K562 (cell line): ENCODE measurements around the gene MB21D2. TPM values are rescaled to one million over a fixed set of nuclear protein-coding genes. Genes with fewer than 3 reads are reported as not detected.

Source experiments
- ATAC-seq: fragments of 200-7000 bp; cut with Tn5 transposase; 3 replicates; pipeline ENCODE4 v1.9.1; 2020; ENCODE audit warnings: moderate library complexity
- BruUV-seq: library from RNA; stranded (reverse); fragments of 400-500 nt; replicated peaks from 2 replicates; lab custom pipeline; 2021; lab: Mats Ljungman, UMichigan
- CTCF ChIA-PET: fragments of 300-600 bp; formaldehyde crosslinking; extraction: SDS; loops from one replicate; lab custom pipeline; 2021; ENCODE audit warnings: low intra/inter-chr PET ratio; lab: Yijun Ruan, JAX
- POLR2A ChIA-PET: fragments of 300-600, 350-650 bp; sonication (Branson Sonifier 250); formaldehyde crosslinking; extraction: SDS; loops from one replicate; lab custom pipeline; 2021; ENCODE audit warnings: antibody characterized with exemption, inconsistent platforms; lab: Yijun Ruan, JAX
- DNase-seq, 4 experiments: peaks; one replicate each; pipeline versions ENCODE4 v3.0.0 to v3.0.0-alpha.2; 2011 to 2018; ENCODE audit warnings: low spot score in 3 of 4, mixed read lengths in 3 of 4; ENCODE audit errors: extremely low read depth in 1 of 4
- FAIRE-seq: peaks from 2 replicates; lab custom pipeline; 2011; peaks lifted over from hg19 to GRCh38; lab: Jason Lieb, UNC
- H2AFZ ChIP-seq: 2 replicates; pipeline ENCODE4 v1.6.0; 2011; ENCODE audit warnings: low read depth, low read length, control low read depth, inconsistent platforms
- H3K27ac ChIP-seq: fragments of 200-600 bp; 3 replicates; pipeline ENCODE4 v1.8.0; 2011; ENCODE audit warnings: low read depth, mild to moderate bottlenecking, control low read depth, inconsistent platforms, low read length, moderate library complexity, mixed read lengths; ENCODE audit errors: extremely low read depth
- H3K27me3 ChIP-seq, 2 experiments: fragments of 300-600 bp in 1 of 2; 2 replicates in 1 of 2; 3 replicates in 1 of 2; pipeline versions ENCODE4 v1.6.0 to v1.8.0; 2011; ENCODE audit warnings: inconsistent platforms in 2 of 2, low read length in 2 of 2, mild to moderate bottlenecking in 1 of 2, mixed read lengths in 1 of 2, moderate library complexity in 1 of 2; ENCODE audit not compliant: control insufficient read depth in 2 of 2, insufficient read depth in 2 of 2
- H3K36me3 ChIP-seq: fragments of 300-600 bp; 3 replicates; pipeline ENCODE4 v1.8.0; 2011; ENCODE audit warnings: mild to moderate bottlenecking, low read length, inconsistent platforms; ENCODE audit not compliant: control insufficient read depth, insufficient read depth
- H3K4me1 ChIP-seq, 2 experiments: fragments of 200-600 bp in 1 of 2; replicated peaks in 1 of 2; 2 replicates in 1 of 2; 3 replicates in 1 of 2; pipeline versions ENCODE4 v1.5.1 to v1.8.0; 2011; ENCODE audit warnings: inconsistent platforms in 2 of 2, low read length in 2 of 2, mild to moderate bottlenecking in 1 of 2, mixed read lengths in 1 of 2, moderate library complexity in 1 of 2; ENCODE audit not compliant: control insufficient read depth in 2 of 2, insufficient read depth in 2 of 2
- H3K4me2 ChIP-seq: 2 replicates; pipeline ENCODE4 v1.6.1; 2011; ENCODE audit warnings: low read length, control low read depth, inconsistent platforms, mixed read lengths; ENCODE audit not compliant: insufficient read depth
- H3K4me3 ChIP-seq: fragments of 200-600 bp; sonication (generic), shearing (Covaris generic); 2 replicates; pipeline ENCODE4 v1.5.1; 2016; ENCODE audit warnings: control low read depth, inconsistent platforms
- H3K79me2 ChIP-seq: fragments of 200-600 bp; 3 replicates; pipeline ENCODE4 v1.8.0; 2011; ENCODE audit warnings: low read length, inconsistent platforms; ENCODE audit not compliant: control insufficient read depth, insufficient read depth
- H3K9ac ChIP-seq, 2 experiments: 2 replicates each; pipeline versions ENCODE4 v1.6.0 to v1.6.1; 2011; ENCODE audit warnings: low read depth in 2 of 2, low read length in 2 of 2, control low read depth in 1 of 2, inconsistent platforms in 1 of 2, mild to moderate bottlenecking in 1 of 2, mixed read lengths in 1 of 2; ENCODE audit not compliant: insufficient read depth in 1 of 2
- H3K9me1 ChIP-seq: one replicate; pipeline ENCODE4 v1.6.0; 2011; ENCODE audit warnings: inconsistent platforms, mild to moderate bottlenecking, low read length, moderate library complexity; ENCODE audit not compliant: control insufficient read depth, insufficient read depth
- H3K9me3 ChIP-seq: replicated peaks from 2 replicates; pipeline ENCODE4 v1.5.1; 2011; ENCODE audit warnings: low read depth, low read length, inconsistent platforms; ENCODE audit not compliant: control insufficient read depth, insufficient read depth
- H4K20me1 ChIP-seq: replicated peaks from 2 replicates; pipeline ENCODE4 v1.6.1; 2011; ENCODE audit warnings: low read length, inconsistent platforms, mixed read lengths; ENCODE audit not compliant: control insufficient read depth, insufficient read depth
- ATF4 ChIP-seq: fragments of 450-650 bp; formaldehyde crosslinking; IDR thresholded peaks from 2 replicates; pipeline ENCODE4 v1.4.0; 2022; ENCODE audit warnings: mild to moderate bottlenecking, moderate library complexity
- CCAR2 ChIP-seq: fragments of 200-400 bp; formaldehyde crosslinking; IDR thresholded peaks from 2 replicates; pipeline ENCODE4 v1.6.1; 2017; ENCODE audit warnings: mild to moderate bottlenecking, low read depth, low read length
- ELF4 ChIP-seq: fragments of 450-650 bp; formaldehyde crosslinking; IDR thresholded peaks from 2 replicates; pipeline ENCODE4 v1.4.0; 2022; ENCODE audit warnings: missing genetic modification characterization
- ILK ChIP-seq: fragments of 450-650 bp; IDR thresholded peaks from 2 replicates; pipeline ENCODE4 v1.6.1; 2016; ENCODE audit warnings: missing genetic modification characterization, low read depth, mild to moderate bottlenecking, missing compliant biosample characterization, moderate library complexity, borderline replicate concordance
- KDM4B ChIP-seq, 2 experiments: fragments of 450-650 bp in 1 of 2; sonication (generic) in 1 of 2; IDR thresholded peaks; 2 replicates each; pipeline ENCODE4 v1.6.1; 2016 to 2017; ENCODE audit warnings: borderline replicate concordance in 2 of 2, antibody characterized with exemption in 1 of 2, low read depth in 1 of 2, mild to moderate bottlenecking in 1 of 2
- MAFF ChIP-seq: IDR thresholded peaks from 2 replicates; pipeline ENCODE4 v1.6.1; 2012; ENCODE audit warnings: low read length, improper control_type of control experiment
- MAFK ChIP-seq: IDR thresholded peaks from 2 replicates; pipeline ENCODE4 v1.6.1; 2011; ENCODE audit warnings: low read length, improper control_type of control experiment
- MXD1 ChIP-seq: fragments of 250-450 bp; sonication (Bioruptor Pico); IDR thresholded peaks from 2 replicates; pipeline ENCODE4 v1.8.0; 2021; ENCODE audit warnings: borderline replicate concordance, mild to moderate bottlenecking, moderate library complexity; ENCODE audit not compliant: poor library complexity, severe bottlenecking
- NELFE ChIP-seq: IDR thresholded peaks from 2 replicates; pipeline ENCODE4 v1.6.1; 2011; ENCODE audit warnings: mild to moderate bottlenecking; ENCODE audit not compliant: insufficient read depth, insufficient read length
- NR2C2 ChIP-seq, 2 experiments: fragments of 200-800 bp in 1 of 2; sonication (Bioruptor generic) in 1 of 2; sonication (generic) in 1 of 2; formaldehyde crosslinking in 1 of 2; IDR thresholded peaks; 2 replicates each; pipeline versions ENCODE4 v1.6.1 to v1.8.0; 2016 to 2022; ENCODE audit warnings: mild to moderate bottlenecking in 1 of 2, missing compliant biosample characterization in 1 of 2, missing genetic modification characterization in 1 of 2, missing genetic modification reagents in 1 of 2
- SIN3B ChIP-seq: fragments of 450-650 bp; IDR thresholded peaks from 2 replicates; pipeline ENCODE4 v1.6.1; 2017; ENCODE audit warnings: low read depth, mild to moderate bottlenecking, moderate library complexity
- ZNF23 ChIP-seq: fragments of 250-450 bp; sonication (Bioruptor Pico); IDR thresholded peaks from 2 replicates; pipeline ENCODE4 v1.4.0; 2020; ENCODE audit warnings: mild to moderate bottlenecking
- ZNF280A ChIP-seq: fragments of 450-650 bp; IDR thresholded peaks from 2 replicates; pipeline ENCODE4 v1.6.1; 2018; ENCODE audit warnings: mild to moderate bottlenecking, low read depth; ENCODE audit not compliant: partially characterized antibody
- ZNF449 ChIP-seq: fragments of 250-450 bp; sonication (Bioruptor Pico); IDR thresholded peaks from 2 replicates; pipeline ENCODE4 v1.8.0; 2022; ENCODE audit warnings: moderate library complexity, mild to moderate bottlenecking, inconsistent platforms
- ZNF507 ChIP-seq: conservative IDR thresholded peaks from 2 replicates; pipeline ENCODE4 v1.6.1; 2017; ENCODE audit warnings: missing genetic modification characterization, missing compliant biosample characterization
- WGBS: fragments of 100-300 bp; shearing (Covaris generic); methylation state at CpG from one replicate; pipeline ENCODE4 v1.1.6; 2016; ENCODE audit warnings: low coverage, mixed read lengths; ENCODE audit not compliant: insufficient coverage; ENCODE audit errors: missing lambda C conversion rate; 5-methylcytosine and 5-hydroxymethylcytosine counted together
- in situ Hi-C: fragments of 300-500 bp; cut with MboI; formaldehyde crosslinking; loops from 4 replicates; pipeline ENCODE4 v1.15.0; 2018; ENCODE audit warnings: inconsistent platforms, mixed read lengths
- intact Hi-C: fragments of 100-400 bp; cut with micrococcal nuclease; formaldehyde crosslinking; loops from 2 replicates; pipeline ENCODE4 v1.14.2; 2022
- polyA plus RNA-seq, 8 experiments: library from polyadenylated mRNA; depleted of rRNA in 4 of 8; stranded (reverse) in 5 of 8; unstranded in 3 of 8; fragments of >200 nt; fragmentation: Nextera tagmentation in 2 of 8; fragmentation: Illumina TruSeq in 1 of 8; extraction: Ambion mirVana in 2 of 8; extraction: Trizol in 1 of 8; gene quantifications; 2 replicates each; pipeline versions ENCODE4 v1.2.1 to v1.2.3, GENCODE V29; 2011 to 2014; ENCODE audit warnings: inconsistent platforms in 1 of 8, missing spikeins in 1 of 8
- total RNA-seq, 7 experiments: library from RNA; depleted of rRNA in 6 of 7; stranded (reverse); fragments of >200 nt in 6 of 7; fragmentation: Illumina TruSeq in 2 of 7; extraction: Trizol in 2 of 7; gene quantifications; 2 replicates each; pipeline versions ENCODE4 v1.2.1 to v1.2.3, GENCODE V29; 2011 to 2021; ENCODE audit warnings: low replicate concordance in 1 of 7
- TF ChIP-seq, protein P1 (sequence below): sonication (generic); formaldehyde crosslinking; IDR thresholded peaks from 2 replicates; pipeline ENCODE4 v1.9.0; 2022; ENCODE audit warnings: mild to moderate bottlenecking, missing genetic modification reagents

The MB21D2 gene
- total and polyA plus RNA-seq, 9 of the 15 experiments (the other 6 are each of a cell fraction or from before 2014, with no cell fraction given) = 0.01 TPM; not detected in 8

GRCh38 chr3:192855434-192855833 lies 62.2 kb downstream of the MB21D2 start:
- in situ Hi-C loops = no loop called here
- ChIA-PET CTCF (no interaction called here), POLR2A (no interaction called here)
- H3K4me1 ChIP-seq = no peaks in the 10 kb centered on the region
- H3K36me3 ChIP-seq = no peaks in the 10 kb centered on the region
- no peak for FAIRE-seq
- DNase-seq = no peak
- intact Hi-C loops = no loop called here
- BruUV-seq = no TSS peak
- no peaks in the 10 kb centered on the region for H3K9me3 ChIP-seq
- H3K4me3 ChIP-seq = no peak overlapping the region
- no peaks in the 10 kb centered on the region for H4K20me1 ChIP-seq
- H3K9ac ChIP-seq = no peak overlapping the region
- no peak overlapping the region for H3K4me2 ChIP-seq
- H3K9me1 ChIP-seq = no peaks in the 10 kb centered on the region
- WGBS = 0% methylated on average over 1 of the region's 1 CpG
- H3K27me3 ChIP-seq = peaks cover 0 to 6% of the 10 kb centered on the region in 2 experiments; a peak in 1 of 5 replicates
- H3K79me2 ChIP-seq = no peaks in the 10 kb centered on the region
- ATAC-seq = no peak
- H3K27ac ChIP-seq = no peak overlapping the region
- H2AFZ ChIP-seq = no peak overlapping the region
- TF ChIP-seq NR2C2 (CRISPR knock-in tag; IDR thresholded peaks at IDR 0.05) (no peak), NR2C2 (tag; IDR thresholded peaks at IDR 0.05) (no peak), MAFF (no peak), ZNF507 (tag) (no peak), ZNF280A (no peak), MXD1 (CRISPR knock-in tag) (no peak), ATF4 (CRISPR knock-in tag) (no peak), NELFE (no peak), MAFK (no peak), ELF4 (CRISPR knock-in tag) (no peak), ZNF23 (no peak), KDM4B (IDR thresholded peaks at IDR 0.05; ENCODE audit: borderline replicate concordance in 2 of 2, low read depth in 1 of 2) (no peak), CCAR2 (no peak), SIN3B (no peak), ILK (tag) (no peak), ZNF449 (CRISPR knock-in tag) (no peak)
- TF ChIP-seq, protein P1, sequence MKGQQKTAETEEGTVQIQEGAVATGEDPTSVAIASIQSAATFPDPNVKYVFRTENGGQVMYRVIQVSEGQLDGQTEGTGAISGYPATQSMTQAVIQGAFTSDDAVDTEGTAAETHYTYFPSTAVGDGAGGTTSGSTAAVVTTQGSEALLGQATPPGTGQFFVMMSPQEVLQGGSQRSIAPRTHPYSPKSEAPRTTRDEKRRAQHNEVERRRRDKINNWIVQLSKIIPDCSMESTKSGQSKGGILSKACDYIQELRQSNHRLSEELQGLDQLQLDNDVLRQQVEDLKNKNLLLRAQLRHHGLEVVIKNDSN (CRISPR knock-in tag) = no peak
